GM19455 (cell line): ENCODE data around the gene TEX55.
"Not testable (repeated sequence)": the region's sequence is repeated elsewhere in the genome, so short reads cannot be mapped to it uniquely, and the experiment has no call there.

Experiments
- ATAC-seq: cut with Tn5 transposase; IDR thresholded peaks from one replicate; pipeline ENCODE4 v1.9.1; 2021; ENCODE audit not compliant: unreplicated experiment

The TEX55 gene

DNA sequence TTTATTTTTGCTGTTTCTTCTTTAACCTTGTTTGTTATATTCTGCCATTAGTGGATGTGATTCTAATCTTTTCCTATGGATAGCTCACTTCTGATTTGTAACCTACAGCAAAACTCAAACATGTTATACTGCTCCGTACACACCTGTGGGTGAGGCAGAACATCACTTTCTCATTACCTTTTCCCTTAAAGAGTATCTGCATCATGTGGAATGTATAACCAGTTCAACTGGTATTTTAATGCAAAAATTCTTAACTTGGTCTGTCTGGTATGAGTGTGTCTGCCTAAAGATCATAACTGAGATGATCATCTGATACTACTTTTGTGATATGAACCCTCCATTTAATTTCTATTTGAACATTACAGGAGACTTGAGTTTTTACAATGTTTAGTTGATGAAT lies 14.4 kb downstream of the TEX55 start:
- ATAC-seq, result no peak

DNA sequence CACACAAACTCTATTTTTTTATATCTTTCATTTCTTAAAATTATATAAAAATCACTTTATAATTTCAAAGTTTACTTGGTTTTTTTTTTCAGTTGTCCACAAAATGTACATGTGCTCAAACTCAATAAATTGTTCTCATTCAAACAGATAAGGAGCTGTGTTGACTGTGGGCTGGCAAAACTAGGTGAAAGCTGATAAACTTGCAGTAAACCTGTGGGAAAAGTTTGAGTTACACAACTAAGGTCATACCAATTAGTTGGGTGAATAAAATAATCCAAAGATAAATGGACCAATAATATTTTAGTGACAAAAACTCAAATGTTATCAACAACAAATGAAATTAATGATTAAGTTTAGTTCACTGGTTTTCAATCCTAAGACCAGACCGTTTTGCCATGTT lies 14.8 kb downstream of the TEX55 start:
- no peak for ATAC-seq

DNA sequence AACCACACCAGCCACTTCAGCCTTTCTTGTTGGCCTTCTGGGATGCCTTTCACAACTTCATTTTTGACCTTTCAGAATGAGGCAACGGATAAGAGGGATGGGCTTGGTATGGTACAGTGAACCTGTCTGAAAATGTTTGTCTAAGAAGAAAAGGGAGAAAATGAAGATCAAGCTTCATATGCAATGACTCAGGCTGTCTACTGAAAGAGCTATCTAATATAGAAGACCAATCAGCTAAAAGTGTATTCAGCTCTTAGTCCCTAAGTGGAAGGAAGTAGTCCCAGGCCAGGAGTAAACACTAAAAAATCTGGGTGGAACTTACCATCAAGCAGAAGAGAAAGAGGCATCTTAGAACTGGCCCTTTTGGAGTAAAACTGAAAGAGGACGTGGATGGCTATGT lies 15.3 kb downstream of the TEX55 start:
- ATAC-seq, result no peak

DNA sequence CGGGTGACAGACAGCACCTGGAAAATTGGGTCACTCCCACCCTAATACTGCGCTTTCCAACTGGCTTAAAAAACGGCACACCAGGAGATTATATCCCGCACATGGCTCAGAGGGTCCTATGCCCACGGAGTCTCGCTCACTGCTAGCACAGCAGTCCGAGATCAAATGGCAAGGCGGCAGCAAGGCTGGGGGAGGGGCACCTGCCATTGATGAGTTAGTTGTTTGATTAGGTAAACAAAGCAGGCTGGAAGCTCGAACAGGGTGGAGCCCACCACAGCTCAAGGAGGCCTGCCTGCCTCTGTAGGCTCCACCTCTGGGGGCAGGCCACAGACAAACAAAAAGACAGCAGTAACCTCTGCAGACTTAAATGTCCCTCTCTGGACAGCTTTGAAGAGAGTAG lies 18.8 kb downstream of the TEX55 start:
- ATAC-seq, result not testable (repeated sequence)

DNA sequence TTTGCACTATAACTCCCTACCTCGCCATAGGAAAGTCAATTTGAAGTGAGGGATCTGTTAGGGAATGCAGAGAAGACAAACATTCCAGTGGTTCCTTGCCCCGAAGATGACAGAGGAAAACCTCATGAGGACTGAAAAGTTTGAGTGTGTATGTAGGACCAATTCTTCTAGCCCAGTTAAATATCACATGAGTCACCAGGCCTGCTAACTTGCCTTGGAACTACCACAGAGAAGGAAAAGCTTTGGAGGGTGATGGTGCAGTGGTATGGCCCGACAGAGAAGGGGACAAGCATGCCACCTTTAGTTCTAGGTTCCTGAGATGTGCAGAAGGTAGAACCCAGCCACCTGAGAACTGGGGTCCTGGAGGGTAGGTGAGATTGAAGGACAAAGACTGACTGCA lies 24.9 kb downstream of the TEX55 start:
- ATAC-seq, result no peak

DNA sequence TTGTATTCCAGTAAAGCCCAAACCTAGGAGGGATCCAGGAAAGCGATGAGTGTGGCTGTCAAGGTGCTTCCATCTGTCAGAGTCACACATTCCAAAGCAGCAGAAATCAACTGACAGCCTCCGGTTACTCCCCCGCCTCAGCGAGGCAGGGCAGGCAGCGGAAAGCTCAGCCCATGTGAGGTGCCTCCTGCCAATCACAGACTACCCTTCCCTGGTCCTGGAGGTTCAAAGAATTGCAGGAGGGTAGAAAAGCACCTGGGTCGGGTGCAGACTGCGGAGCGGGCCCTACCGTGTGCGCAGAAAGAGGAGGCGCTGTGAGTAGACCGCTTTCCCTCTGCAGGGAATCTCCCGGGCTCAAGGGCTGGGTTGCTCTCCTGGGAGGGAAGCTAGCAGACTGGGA lies 27.4 kb downstream of the TEX55 start, which contains the start of gene UPK1B:
Gene UPK1B (plus strand): TSS at position 274 of the 400 bp plus-strand sequence. CDS start 13,144 bp downstream, outside the sequence.
- ATAC-seq, result no peak

DNA sequence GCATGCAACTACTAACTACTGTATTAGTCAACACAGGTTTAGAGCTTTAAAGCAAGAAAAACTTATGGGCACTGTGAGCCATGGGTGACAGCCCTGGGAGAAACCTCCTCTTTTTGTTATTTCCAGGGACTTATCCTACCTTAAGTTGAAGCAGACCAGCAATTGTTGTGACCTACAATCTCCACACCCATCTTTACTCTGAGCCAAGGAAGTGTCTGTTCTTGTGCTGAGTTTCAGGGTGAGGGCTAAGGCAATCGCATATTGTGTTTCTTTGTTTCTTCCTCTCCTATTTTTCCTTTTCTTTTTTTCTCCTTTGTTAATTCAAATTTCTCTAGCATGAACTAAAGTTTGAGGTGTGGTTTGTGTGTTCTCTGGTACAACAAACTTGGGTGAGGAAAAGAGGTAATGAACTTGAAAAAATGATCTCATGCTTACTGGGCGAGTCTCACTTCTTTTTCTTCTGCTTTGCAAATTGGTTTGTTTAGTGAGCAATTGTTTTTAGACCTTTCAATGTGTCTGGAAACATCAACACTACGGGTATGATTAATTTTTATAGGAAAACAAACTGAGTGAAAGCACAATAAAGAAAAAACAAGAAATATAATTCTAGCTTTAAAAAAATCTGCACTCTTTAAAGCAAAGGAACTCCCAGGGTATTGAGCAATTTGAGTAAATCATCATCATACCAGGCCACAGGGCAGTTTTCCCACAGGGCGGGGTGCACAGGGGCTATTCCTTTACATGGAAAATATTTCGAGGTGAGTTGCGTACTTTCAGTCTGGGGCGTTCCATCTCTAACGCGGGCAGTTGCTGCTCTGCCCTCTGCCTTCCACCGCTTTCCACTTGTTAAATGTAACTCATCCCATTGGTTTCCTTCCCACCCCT lies 30.1 kb downstream of the TEX55 start:
- ATAC-seq, result no peak

DNA sequence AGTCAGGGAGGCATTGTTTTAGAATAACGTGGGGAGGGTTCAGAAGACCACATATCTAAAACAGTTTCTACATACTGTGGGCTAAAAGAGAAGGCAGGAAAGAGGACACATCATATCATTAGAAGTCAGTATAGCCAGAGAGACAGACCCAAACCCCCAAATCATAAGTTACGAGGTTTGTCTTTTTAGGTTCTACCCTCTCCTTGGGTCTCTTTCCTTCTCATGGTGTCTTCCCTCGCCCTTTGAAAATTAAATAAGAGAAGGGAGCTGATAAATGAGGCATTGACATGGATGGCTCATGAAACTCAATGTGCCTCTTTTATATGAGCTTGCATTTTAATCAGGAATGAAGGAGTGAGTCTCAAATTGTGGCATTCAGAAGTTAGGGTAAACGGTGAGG lies 30.8 kb downstream of the TEX55 start:
- ATAC-seq, result no peak

DNA sequence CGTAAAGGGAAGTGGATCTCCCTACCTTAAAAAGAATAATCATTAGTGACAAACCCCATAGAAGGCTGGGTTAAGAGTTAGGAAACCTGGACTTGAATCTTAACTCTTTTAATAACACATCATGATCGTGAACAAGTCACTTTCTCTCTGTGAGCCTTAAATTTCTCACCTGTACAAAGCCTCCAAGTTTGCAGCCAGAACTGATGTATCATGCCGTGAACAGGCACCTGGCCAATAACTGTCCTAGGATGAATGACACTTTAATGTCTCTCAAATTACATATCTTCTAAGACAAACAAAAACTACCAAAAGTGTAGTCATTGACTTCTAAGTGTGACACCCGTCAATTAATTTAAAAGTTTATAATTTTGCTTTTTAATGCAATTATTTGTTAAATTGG lies 31.4 kb downstream of the TEX55 start:
- no peak for ATAC-seq

DNA sequence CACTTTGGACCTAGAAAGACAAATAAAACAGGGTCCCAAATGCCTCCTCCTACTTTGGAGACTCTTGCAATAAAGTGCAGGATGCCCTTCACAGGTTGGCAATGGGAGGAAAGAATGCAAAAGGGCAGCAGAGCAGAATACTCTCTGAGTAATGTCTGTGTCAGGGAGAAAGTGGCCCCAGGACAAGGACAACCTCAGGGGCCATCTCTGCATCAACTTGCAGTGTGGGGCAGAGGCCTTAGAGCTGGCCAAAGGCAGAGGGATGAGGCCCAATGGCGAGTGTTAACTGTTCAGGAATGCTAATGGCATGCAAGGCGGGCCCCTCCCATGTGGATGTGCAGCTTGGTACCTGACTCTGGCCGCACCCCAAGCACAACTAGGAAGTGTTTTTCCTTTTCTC lies 35.8 kb downstream of the TEX55 start:
- no peak for ATAC-seq

DNA sequence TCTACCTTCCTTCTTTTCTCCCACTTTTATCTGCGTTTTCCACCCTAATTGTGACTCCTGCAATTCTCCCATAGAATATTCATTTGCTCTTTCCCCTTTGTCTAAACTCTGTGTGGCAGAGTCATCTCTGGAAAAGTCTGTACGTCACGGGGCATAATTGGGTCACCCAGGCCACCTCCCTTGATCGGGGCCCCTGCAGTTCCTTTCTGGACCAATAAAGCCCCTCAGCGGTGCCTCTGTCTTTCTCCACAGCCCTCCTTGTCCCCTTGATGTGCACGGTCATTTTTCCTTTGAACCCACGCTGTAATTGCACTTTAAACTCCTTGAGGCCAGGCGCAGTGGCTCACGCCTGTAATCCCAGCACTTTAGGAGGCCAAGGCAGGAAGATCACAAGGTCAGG lies 38.1 kb downstream of the TEX55 start:
- ATAC-seq, result no peak

DNA sequence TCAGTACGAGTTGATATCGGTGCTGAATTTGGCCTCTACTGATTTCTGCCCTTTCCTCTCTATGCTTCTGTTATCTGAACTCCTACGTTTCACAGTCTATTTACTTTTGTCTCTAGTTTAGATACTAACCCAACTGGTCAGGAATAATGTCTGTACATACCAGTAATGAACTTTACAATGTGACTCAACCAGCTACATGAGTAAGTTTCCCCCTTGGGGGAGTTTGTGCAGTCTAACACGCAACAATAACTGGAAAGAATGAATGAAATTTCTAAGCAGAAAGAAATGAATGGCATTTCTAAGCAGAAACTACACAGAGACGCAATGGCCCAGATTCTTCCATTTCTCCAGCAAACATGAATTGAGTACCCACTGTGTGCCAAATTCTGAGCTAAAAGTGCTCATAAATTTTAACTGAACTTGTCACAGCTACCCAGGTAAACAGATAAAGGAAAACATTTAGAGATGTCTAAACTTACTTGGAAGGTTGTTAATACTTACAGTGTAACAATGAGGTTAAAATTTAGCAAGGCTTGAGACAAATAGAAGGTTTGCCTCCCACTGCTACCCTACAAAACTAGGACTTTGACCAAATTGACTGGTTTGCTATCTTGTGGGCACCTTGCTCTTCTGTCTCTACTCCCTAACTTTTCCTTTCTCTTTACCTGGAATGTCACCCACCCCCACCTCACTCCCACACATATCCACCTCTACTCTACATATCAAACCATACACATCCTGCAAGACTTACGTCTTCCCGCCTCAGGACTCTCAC lies 39.0 kb downstream of the TEX55 start:
- ATAC-seq, result no peak

DNA sequence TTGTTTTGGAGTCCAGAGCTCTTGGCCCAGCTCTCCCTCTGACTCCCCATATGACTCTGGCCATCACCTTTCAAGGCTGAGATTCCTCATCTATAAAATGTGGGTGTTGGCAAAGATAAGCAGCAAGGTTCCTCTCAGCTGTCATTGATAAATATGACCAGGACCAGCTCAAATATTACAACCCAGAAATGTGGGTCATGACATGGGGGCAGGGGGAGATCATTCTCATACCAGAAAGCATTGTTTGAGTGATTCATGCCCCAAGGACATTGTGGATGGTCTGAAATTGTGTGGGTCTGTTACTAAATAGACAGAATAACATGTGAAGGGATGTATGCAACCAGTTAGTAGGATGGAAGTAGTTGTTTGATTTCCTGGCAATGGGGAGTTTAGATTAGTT lies 41.3 kb downstream of the TEX55 start:
- ATAC-seq, result no peak

DNA sequence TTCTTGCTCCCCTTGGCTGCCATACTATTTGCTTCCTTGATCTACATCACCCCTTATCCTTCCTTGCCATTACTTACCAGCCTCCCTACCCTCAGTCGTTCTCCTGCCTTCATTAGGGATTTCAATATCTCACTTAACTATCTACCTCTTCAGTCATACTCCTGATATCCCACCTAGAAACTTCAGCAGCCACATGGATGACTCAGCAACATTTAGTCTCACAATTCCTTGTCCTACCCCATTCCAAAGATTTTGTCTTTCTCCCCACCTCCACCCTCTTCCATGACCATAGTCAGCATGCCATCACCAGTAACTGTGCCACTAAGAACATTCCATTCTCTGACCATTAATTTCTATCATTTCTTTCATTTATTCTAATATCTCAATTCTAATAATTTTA lies 45.8 kb downstream of the TEX55 start:
- no peak for ATAC-seq

DNA sequence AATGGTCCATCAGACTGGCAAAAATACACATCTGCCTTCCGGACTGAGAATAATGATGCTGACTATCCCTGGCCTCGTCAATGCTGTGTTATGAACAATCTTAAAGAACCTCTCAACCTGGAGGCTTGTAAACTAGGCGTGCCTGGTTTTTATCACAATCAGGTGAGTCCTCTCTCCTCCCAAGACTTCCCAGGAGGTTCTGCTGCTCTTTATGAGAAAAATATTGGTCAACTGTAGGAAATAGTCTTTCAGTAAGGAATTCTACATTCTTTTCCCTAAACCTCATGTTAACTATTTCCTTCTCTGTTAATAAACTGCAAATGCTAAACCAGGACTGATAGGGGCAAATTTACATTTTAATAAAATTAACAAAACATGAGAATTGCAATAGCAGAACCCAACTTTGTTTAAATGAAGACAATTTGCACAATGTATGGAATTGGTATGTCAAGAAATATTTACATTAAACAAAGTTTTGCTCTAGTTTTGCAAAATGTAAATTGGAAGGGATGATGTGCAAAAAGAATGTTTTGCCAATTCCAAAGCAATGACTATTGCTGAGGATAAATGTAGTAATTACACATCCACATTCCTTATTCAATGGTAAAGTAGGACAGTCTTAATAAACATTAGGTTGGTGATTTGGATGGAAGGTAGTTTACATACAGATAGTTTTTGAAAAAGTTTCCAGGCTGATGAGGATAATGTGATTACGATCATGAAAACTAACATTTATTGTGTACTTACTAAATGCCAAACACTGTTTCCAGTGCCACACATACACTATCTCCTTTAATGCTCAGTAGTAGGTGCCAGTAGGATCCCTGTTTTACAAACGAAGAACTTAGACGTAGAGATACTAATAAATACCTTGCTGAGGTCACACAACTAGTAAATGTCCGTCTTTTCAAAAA lies 48.5 kb downstream of the TEX55 start:
- no peak for ATAC-seq

DNA sequence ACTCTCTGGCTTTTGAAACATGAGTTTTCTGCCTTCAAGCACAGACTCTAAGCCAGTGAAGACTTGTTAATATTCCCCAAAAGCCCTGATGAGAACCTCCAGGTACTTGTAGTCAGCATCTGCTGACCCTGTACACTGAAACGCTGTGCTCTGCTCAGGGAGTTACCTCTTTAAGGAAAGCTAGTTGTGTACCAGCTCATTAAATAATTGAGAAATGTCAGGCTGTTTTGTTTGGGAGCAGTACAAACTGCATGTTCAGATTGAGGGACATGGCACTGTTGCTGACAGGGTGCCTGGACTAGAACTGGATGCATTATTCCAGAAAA lies 49.1 kb downstream of the TEX55 start:
- ATAC-seq, result no peak

DNA sequence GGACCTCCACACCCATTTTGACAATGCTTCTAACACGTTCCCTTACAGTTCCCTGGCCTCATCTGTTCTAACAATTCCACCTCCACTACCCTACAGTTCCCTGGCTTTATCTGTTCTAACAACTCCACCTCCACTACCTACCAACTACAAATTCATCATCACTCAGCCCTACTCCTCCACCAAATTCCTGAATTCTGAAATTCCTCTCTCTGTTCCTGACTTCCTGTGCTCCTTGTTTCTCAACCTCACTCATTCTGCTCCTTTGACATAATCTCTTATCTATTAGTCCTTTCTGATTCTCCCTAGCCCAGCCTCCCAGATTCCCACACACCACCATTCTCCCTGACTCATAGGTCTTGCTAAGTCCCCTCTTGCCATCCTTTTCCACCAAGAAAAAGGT lies 49.9 kb downstream of the TEX55 start:
- no peak for ATAC-seq
